B cell (primary cell): Measurements from ENCODE around the gene PAQR7. TPM values are rescaled to one million over a fixed set of nuclear protein-coding genes. Genes with fewer than 3 reads are reported as not detected.

Source experiments
- ATAC-seq: fragments of 200-7000 bp; cut with Tn5 transposase; one replicate; pipeline ENCODE4 v1.10.0; 2021; ENCODE audit warnings: low read depth, mild to moderate bottlenecking, moderate number of reproducible peaks, moderate library complexity
- CTCF ChIA-PET: fragments of 350-600 bp; sonication (Branson Sonifier 250); formaldehyde crosslinking; loops from one replicate; lab custom pipeline; 2021; ENCODE audit warnings: antibody characterized with exemption, inconsistent platforms; lab: Charles Lee
- POLR2A ChIA-PET: fragments of 350-600 bp; sonication (Branson Sonifier 250); formaldehyde crosslinking; loops from one replicate; lab custom pipeline; 2021; ENCODE audit warnings: antibody characterized with exemption; lab: Charles Lee
- DNase-seq: peaks from one replicate; pipeline ENCODE4 v3.0.0; 2013
- H2AFZ ChIP-seq: 2 replicates; pipeline ENCODE4 v1.6.1; 2012; ENCODE audit warnings: mild to moderate bottlenecking, low read depth, low read length; ENCODE audit not compliant: insufficient read depth, poor library complexity, severe bottlenecking
- H3K27ac ChIP-seq, 2 donors: 1 replicate in 1 of 2; 2 replicates in 1 of 2; pipeline ENCODE4 v1.5.1; 2012 to 2013; ENCODE audit warnings: low read length in 2 of 2, mild to moderate bottlenecking in 2 of 2, moderate library complexity in 1 of 2
- H3K27me3 ChIP-seq, 4 experiments: fragments of 200-600 bp in 1 of 4; sonication (generic) in 1 of 4; replicated peaks in 1 of 4; 1 replicate in 2 of 4; 2 replicates in 2 of 4; pipeline versions ENCODE4 v1.6.1 to v1.7.0; 2013 to 2016; ENCODE audit warnings: low read length in 3 of 4, mild to moderate bottlenecking in 2 of 4, mixed read lengths in 1 of 4, moderate library complexity in 1 of 4; ENCODE audit not compliant: insufficient read depth in 4 of 4, control insufficient read depth in 3 of 4; ENCODE audit errors: control extremely low read depth in 1 of 4
- H3K36me3 ChIP-seq, 2 experiments: replicated peaks in 1 of 2; 1 replicate in 1 of 2; 2 replicates in 1 of 2; pipeline versions ENCODE4 v1.6.1 to v1.7.1; 2013; ENCODE audit warnings: low read length in 1 of 2; ENCODE audit not compliant: insufficient read depth in 2 of 2, control insufficient read depth in 1 of 2; ENCODE audit errors: control extremely low read depth in 1 of 2, extremely low read depth in 1 of 2
- H3K4me1 ChIP-seq, 2 donors: fragments of 200-600 bp in 1 of 2; sonication (generic) in 1 of 2; 1 replicate in 1 of 2; 2 replicates in 1 of 2; pipeline versions ENCODE4 v1.5.1 to v1.6.1; 2013 to 2017; ENCODE audit warnings: low read length in 2 of 2; ENCODE audit not compliant: control insufficient read depth in 2 of 2, insufficient read depth in 2 of 2
- H3K4me2 ChIP-seq: replicated peaks from 2 replicates; pipeline ENCODE3; 2012; ENCODE audit warnings: mild to moderate bottlenecking, low read depth, low read length; ENCODE audit not compliant: poor library complexity, severe bottlenecking
- H3K4me3 ChIP-seq, 5 experiments: fragments of 200-600 bp in 1 of 5; sonication (generic) in 1 of 5; 1 replicate in 3 of 5; 2 replicates in 2 of 5; pipeline versions ENCODE4 v1.5.1 to v1.7.0; 2011 to 2016; ENCODE audit warnings: low read length in 4 of 5, mild to moderate bottlenecking in 4 of 5, low read depth in 2 of 5, control low read depth in 1 of 5, moderate library complexity in 1 of 5; ENCODE audit not compliant: insufficient read depth in 1 of 5; ENCODE audit errors: control extremely low read depth in 1 of 5, extremely low read depth in 1 of 5
- H3K79me2 ChIP-seq: fragments of 200-600 bp; sonication (generic); one replicate; pipeline ENCODE4 v1.6.0; 2016; ENCODE audit warnings: low read length; ENCODE audit not compliant: control insufficient read depth, insufficient read depth
- H3K9ac ChIP-seq: fragments of 200-600 bp; sonication (generic); 2 replicates; pipeline ENCODE4 v1.6.1; 2017; ENCODE audit warnings: mild to moderate bottlenecking, low read length, moderate library complexity
- H3K9me3 ChIP-seq, 3 donors: one replicate each; pipeline versions ENCODE4 v1.6.1 to v1.7.1; 2013; ENCODE audit warnings: low read length in 2 of 3; ENCODE audit not compliant: control insufficient read depth in 2 of 3, insufficient read depth in 1 of 3; ENCODE audit errors: control extremely low read depth in 1 of 3
- H4K20me1 ChIP-seq: 2 replicates; pipeline ENCODE4 v1.6.0; 2012; ENCODE audit warnings: mild to moderate bottlenecking, low read length; ENCODE audit not compliant: insufficient read depth, control insufficient read depth, poor library complexity, severe bottlenecking
- H3K27ac Mint-ChIP-seq: one replicate; pipeline ENCODE4 v1.8.0; 2021; ENCODE audit warnings: mixed read lengths
- H3K27me3 Mint-ChIP-seq: one replicate; pipeline ENCODE4 v1.8.0; 2021; ENCODE audit warnings: mixed read lengths
- H3K4me1 Mint-ChIP-seq: one replicate; pipeline ENCODE4 v1.8.0; 2021; ENCODE audit warnings: mixed read lengths
- H3K4me3 Mint-ChIP-seq: one replicate; pipeline ENCODE4 v1.8.0; 2021; ENCODE audit warnings: mixed read lengths
- H3K9me3 Mint-ChIP-seq: one replicate; pipeline ENCODE4 v1.8.0; 2022; ENCODE audit warnings: mixed read lengths; ENCODE audit not compliant: insufficient read depth
- CTCF ChIP-seq: fragments of 200-600 bp; IDR thresholded peaks from one replicate; pipeline ENCODE4 v1.8.0; 2022; ENCODE audit warnings: antibody characterized with exemption, mild to moderate bottlenecking
- EZH2 ChIP-seq: IDR thresholded peaks from 2 replicates; pipeline ENCODE4 v1.6.1; 2012; ENCODE audit warnings: borderline replicate concordance, low read depth, mild to moderate bottlenecking, moderate library complexity, low read length; ENCODE audit not compliant: insufficient read depth, poor library complexity, severe bottlenecking
- WGBS: methylation state at CpG from one replicate; pipeline ENCODE4 v1.1.5; 2013; ENCODE audit warnings: missing lambda C conversion rate; ENCODE audit not compliant: insufficient coverage; 5-methylcytosine and 5-hydroxymethylcytosine counted together
- intact Hi-C: fragments of 100-400 bp; cut with micrococcal nuclease; formaldehyde crosslinking; loops from one replicate; pipeline ENCODE4 v1.10.0; 2022
- polyA plus RNA-seq: library from polyadenylated mRNA; depleted of rRNA; stranded (reverse); fragments of >200 nt; gene quantifications from 2 replicates; pipeline ENCODE4 v1.2.3, GENCODE V29; 2012
- total RNA-seq, 2 donors: library from RNA; stranded (reverse); fragments of 120-200 nt in 1 of 2; gene quantifications; 1 replicate in 1 of 2; 2 replicates in 1 of 2; pipeline versions ENCODE4 v1.2.3 to v1.2.4, GENCODE V29; 2013 to 2022

Gene PAQR7
- total and polyA plus RNA-seq, 2 donors (not counting 1 experiment from before 2014, with no cell fraction given), result 4.2 to 5.5 TPM

GRCh38 chr1:25845664-25846063 lies 29.8 kb downstream of the PAQR7 start:
- ATAC-seq, result no peak
- no peak overlapping the region for H3K27ac Mint-ChIP-seq
- Histone ChIP-seq H4K20me1 (no peaks in the 10 kb centered on the region), H3K4me2 (no peak overlapping the region), H3K27me3 (no peaks in the 10 kb centered on the region), H3K79me2 (no peaks in the 10 kb centered on the region), H2AFZ (no peak overlapping the region), H3K4me3 (no peak overlapping the region), H3K36me3 (no peaks in the 10 kb centered on the region), H3K4me1 (no peaks in the 10 kb centered on the region), H3K9ac (no peak overlapping the region), H3K27ac (no peak overlapping the region), H3K9me3 (no peaks in the 10 kb centered on the region)
- H3K27me3 Mint-ChIP-seq, result no peaks in the 10 kb centered on the region
- no peak overlapping the region for H3K4me3 Mint-ChIP-seq
- ChIA-PET POLR2A (no interaction called here), CTCF (no interaction called here)
- intact Hi-C loops, result no loop called here
- TF ChIP-seq EZH2 (no peak), CTCF (no peak)
- H3K9me3 Mint-ChIP-seq, result no peaks in the 10 kb centered on the region
- peaks cover 6% of the 10 kb centered on the region for H3K4me1 Mint-ChIP-seq
- no peak for DNase-seq
- WGBS, result 88% methylated on average over 5 of the region's 5 CpGs

- H3K4me3 ChIP-seq, result no peak overlapping the region
- H4K20me1 ChIP-seq, result no peaks in the 10 kb centered on the region
- H2AFZ ChIP-seq, result no peak overlapping the region
- H3K27me3 Mint-ChIP-seq, result no peaks in the 10 kb centered on the region
- H3K79me2 ChIP-seq, result no peaks in the 10 kb centered on the region
- H3K9ac ChIP-seq, result no peak overlapping the region
- ChIA-PET CTCF (no interaction called here), POLR2A (no interaction called here)
- no peak overlapping the region for H3K4me3 Mint-ChIP-seq
- H3K9me3 ChIP-seq, result no peaks in the 10 kb centered on the region
- no peak for ATAC-seq
- H3K9me3 Mint-ChIP-seq, result peaks cover 2% of the 10 kb centered on the region
- DNase-seq, result no peak
- WGBS, result 81% methylated on average over 1 of the region's 3 CpGs
- no peaks in the 10 kb centered on the region for H3K36me3 ChIP-seq
- peaks cover 6% of the 10 kb centered on the region for H3K4me1 Mint-ChIP-seq
- intact Hi-C loops, result no loop called here
- no peaks in the 10 kb centered on the region for H3K27me3 ChIP-seq
- H3K27ac ChIP-seq, result no peak overlapping the region
- H3K4me1 ChIP-seq, result no peaks in the 10 kb centered on the region
- no peak for TF ChIP-seq EZH2
- no peak for TF ChIP-seq CTCF
- H3K27ac Mint-ChIP-seq, result peak overlapping the region; percentile 7
- H3K4me2 ChIP-seq, result no peak overlapping the region
These were observed 30.8 kb downstream of the PAQR7 start for GRCh38 chr1:25844536-25845337.
